Neural progenitor cell (in vitro differentiated cells): ENCODE measurements around the gene WSCD2. TPM values are rescaled to one million over a fixed set of nuclear protein-coding genes. Genes with fewer than 3 reads are reported as not detected.

Experiments used
- DNase-seq: peaks from one replicate; pipeline ENCODE4 v3.0.0-alpha.2; 2016; ENCODE audit warnings: low spot score
- H2AFZ ChIP-seq: fragments of 200-600 bp; sonication (generic); replicated peaks from 2 replicates; pipeline ENCODE4 v1.6.1; 2016; ENCODE audit warnings: antibody characterized with exemption
- H3F3A ChIP-seq: fragments of 200-600 bp; sonication (generic); 2 replicates; pipeline ENCODE4 v1.6.1; 2016; ENCODE audit warnings: antibody characterized with exemption, low read depth
- H3K27ac ChIP-seq: fragments of 200-600 bp; sonication (generic); 2 replicates; pipeline ENCODE4 v1.5.1; 2016; ENCODE audit warnings: mild to moderate bottlenecking
- H3K27me3 ChIP-seq: fragments of 200-600 bp; sonication (generic); 2 replicates; pipeline ENCODE4 v1.6.1; 2016; ENCODE audit warnings: mild to moderate bottlenecking, moderate library complexity
- H3K36me3 ChIP-seq: fragments of 200-600 bp; sonication (generic); 2 replicates; pipeline ENCODE4 v1.5.1; 2016
- H3K4me1 ChIP-seq: fragments of 200-600 bp; sonication (generic); 2 replicates; pipeline ENCODE4 v1.6.1; 2016; ENCODE audit warnings: mixed run types
- H3K4me2 ChIP-seq: fragments of 200-600 bp; sonication (generic); 2 replicates; pipeline ENCODE4 v1.6.1; 2016
- H3K4me3 ChIP-seq: fragments of 200-600 bp; sonication (generic); 2 replicates; pipeline ENCODE4 v1.5.1; 2016
- H3K79me2 ChIP-seq: fragments of 200-600 bp; sonication (generic); 2 replicates; pipeline ENCODE4 v1.6.1; 2016; ENCODE audit warnings: low read depth
- H3K9ac ChIP-seq: fragments of 200-600 bp; sonication (generic); 2 replicates; pipeline ENCODE4 v1.6.1; 2016
- H3K9me3 ChIP-seq: fragments of 200-600 bp; sonication (generic); 2 replicates; pipeline ENCODE4 v1.5.1; 2016; ENCODE audit warnings: low read depth
- H4K20me1 ChIP-seq: fragments of 200-600 bp; sonication (generic); 2 replicates; pipeline ENCODE4 v1.6.1; 2016; ENCODE audit warnings: low read depth
- H3K27ac Mint-ChIP-seq: 3 replicates; pipeline ENCODE4 v1.8.0; 2021; ENCODE audit warnings: mixed read lengths
- H3K27me3 Mint-ChIP-seq: 2 replicates; pipeline ENCODE4 v1.8.0; 2022; ENCODE audit warnings: low read depth, mild to moderate bottlenecking, inconsistent platforms, moderate library complexity, mixed read lengths; ENCODE audit not compliant: insufficient read depth
- H3K36me3 Mint-ChIP-seq: 3 replicates; pipeline ENCODE4 v1.8.0; 2021; ENCODE audit warnings: mixed read lengths
- H3K4me1 Mint-ChIP-seq: 3 replicates; pipeline ENCODE4 v1.8.0; 2021; ENCODE audit warnings: mixed read lengths
- H3K4me3 Mint-ChIP-seq: 3 replicates; pipeline ENCODE4 v1.8.0; 2021; ENCODE audit warnings: mild to moderate bottlenecking, moderate library complexity, mixed read lengths
- H3K9me3 Mint-ChIP-seq: 3 replicates; pipeline ENCODE4 v1.8.0; 2020; ENCODE audit warnings: mixed read lengths
- EZH2 ChIP-seq: fragments of 200-600 bp; sonication (generic); IDR thresholded peaks from 2 replicates; pipeline ENCODE4 v1.6.1; 2017; ENCODE audit warnings: antibody characterized with exemption, mild to moderate bottlenecking, moderate library complexity
- EZH2phosphoT487 ChIP-seq: fragments of 200-600 bp; sonication (generic); IDR thresholded peaks from 2 replicates; pipeline ENCODE4 v1.6.1; 2017; ENCODE audit warnings: antibody characterized with exemption
- total RNA-seq: library from RNA; depleted of rRNA; stranded (reverse); fragments of >200 nt; gene quantifications from 2 replicates; pipeline ENCODE4 v1.2.3, GENCODE V29; 2015; ENCODE audit warnings: low replicate concordance
- TF ChIP-seq, protein P1 (sequence below): fragments of 200-600 bp; sonication (generic); IDR thresholded peaks from 2 replicates; pipeline ENCODE4 v1.5.1; 2017; ENCODE audit warnings: antibody characterized with exemption, mild to moderate bottlenecking

The WSCD2 gene
- total RNA-seq, 1 donor from 2014 or later, result 6.6 TPM

GRCh38 chr12:108145011-108145410, 15.9 kb downstream of the WSCD2 start:
- H3F3A ChIP-seq, result peaks cover 24% of the 10 kb centered on the region
- H3K79me2 ChIP-seq, result no peaks in the 10 kb centered on the region
- no peaks in the 10 kb centered on the region for H3K36me3 Mint-ChIP-seq
- H3K27me3 ChIP-seq, result no peaks in the 10 kb centered on the region
- no peak overlapping the region for H3K4me3 Mint-ChIP-seq
- peaks cover 37% of the 10 kb centered on the region for H3K4me1 ChIP-seq
- H3K27me3 Mint-ChIP-seq, result peaks cover 15% of the 10 kb centered on the region
- no peaks in the 10 kb centered on the region for H3K36me3 ChIP-seq
- no peak overlapping the region for H2AFZ ChIP-seq
- H3K9ac ChIP-seq, result no peak overlapping the region
- H4K20me1 ChIP-seq, result no peaks in the 10 kb centered on the region
- DNase-seq, result no peak
- no peaks in the 10 kb centered on the region for H3K9me3 ChIP-seq
- peak overlapping the region; percentile 59 for H3K27ac Mint-ChIP-seq
- H3K9me3 Mint-ChIP-seq, result no peaks in the 10 kb centered on the region
- no peak overlapping the region for H3K4me2 ChIP-seq
- TF ChIP-seq EZH2, result no peak
- TF ChIP-seq, protein P1, sequence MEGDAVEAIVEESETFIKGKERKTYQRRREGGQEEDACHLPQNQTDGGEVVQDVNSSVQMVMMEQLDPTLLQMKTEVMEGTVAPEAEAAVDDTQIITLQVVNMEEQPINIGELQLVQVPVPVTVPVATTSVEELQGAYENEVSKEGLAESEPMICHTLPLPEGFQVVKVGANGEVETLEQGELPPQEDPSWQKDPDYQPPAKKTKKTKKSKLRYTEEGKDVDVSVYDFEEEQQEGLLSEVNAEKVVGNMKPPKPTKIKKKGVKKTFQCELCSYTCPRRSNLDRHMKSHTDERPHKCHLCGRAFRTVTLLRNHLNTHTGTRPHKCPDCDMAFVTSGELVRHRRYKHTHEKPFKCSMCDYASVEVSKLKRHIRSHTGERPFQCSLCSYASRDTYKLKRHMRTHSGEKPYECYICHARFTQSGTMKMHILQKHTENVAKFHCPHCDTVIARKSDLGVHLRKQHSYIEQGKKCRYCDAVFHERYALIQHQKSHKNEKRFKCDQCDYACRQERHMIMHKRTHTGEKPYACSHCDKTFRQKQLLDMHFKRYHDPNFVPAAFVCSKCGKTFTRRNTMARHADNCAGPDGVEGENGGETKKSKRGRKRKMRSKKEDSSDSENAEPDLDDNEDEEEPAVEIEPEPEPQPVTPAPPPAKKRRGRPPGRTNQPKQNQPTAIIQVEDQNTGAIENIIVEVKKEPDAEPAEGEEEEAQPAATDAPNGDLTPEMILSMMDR, result no peak
- no peak for TF ChIP-seq EZH2phosphoT487
- H3K4me1 Mint-ChIP-seq, result peaks cover 34% of the 10 kb centered on the region
- H3K4me3 ChIP-seq, result no peak overlapping the region
- H3K27ac ChIP-seq, result no peak overlapping the region

- peaks cover 36% of the 10 kb centered on the region for H3K4me1 ChIP-seq
- H3K36me3 ChIP-seq, result no peaks in the 10 kb centered on the region
- H3K27me3 ChIP-seq, result no peaks in the 10 kb centered on the region
- H3K27ac ChIP-seq, result no peak overlapping the region
- peak overlapping the region; percentile 44 for H3K4me2 ChIP-seq
- H3K79me2 ChIP-seq, result no peaks in the 10 kb centered on the region
- Mint-ChIP-seq H3K4me3 (no peak overlapping the region), H3K27ac (no peak overlapping the region), H3K9me3 (no peaks in the 10 kb centered on the region), H3K4me1 (peaks cover 38% of the 10 kb centered on the region), H3K27me3 (peaks cover 15% of the 10 kb centered on the region), H3K36me3 (no peaks in the 10 kb centered on the region)
- no peak overlapping the region for H3K9ac ChIP-seq
- TF ChIP-seq EZH2phosphoT487 (no peak), EZH2 (no peak)
- TF ChIP-seq, protein P1, result no peak
- no peak overlapping the region for H2AFZ ChIP-seq
- no peak overlapping the region for H3K4me3 ChIP-seq
- peaks cover 16% of the 10 kb centered on the region for H3F3A ChIP-seq
- no peaks in the 10 kb centered on the region for H3K9me3 ChIP-seq
- DNase-seq, result no peak
- no peaks in the 10 kb centered on the region for H4K20me1 ChIP-seq
These were observed 17.2 kb downstream of the WSCD2 start for GRCh38 chr12:108146035-108146893.

DNA sequence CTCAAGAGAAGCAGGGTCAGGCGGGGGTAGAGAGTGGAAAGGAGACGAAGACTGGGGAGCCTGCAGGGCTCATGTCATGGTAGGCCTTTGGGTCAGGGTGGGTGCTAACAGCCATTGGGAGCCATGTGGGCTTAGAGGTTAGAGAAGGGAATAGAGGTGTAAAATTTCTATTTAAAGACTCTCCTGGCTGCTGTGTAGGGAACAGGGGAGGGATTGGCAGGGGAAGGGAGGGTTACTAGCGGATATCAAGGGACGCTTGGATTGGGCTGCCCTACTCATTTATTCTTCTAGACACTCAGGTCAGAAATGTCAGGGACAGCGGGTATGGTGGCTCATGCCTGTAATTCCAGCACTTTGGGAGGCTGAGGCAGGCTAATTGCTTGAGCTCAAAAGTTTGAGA, 18.2 kb downstream of the WSCD2 start:
- Mint-ChIP-seq H3K27ac (no peak overlapping the region), H3K27me3 (peaks cover 13% of the 10 kb centered on the region), H3K4me1 (peaks cover 39% of the 10 kb centered on the region), H3K9me3 (no peaks in the 10 kb centered on the region), H3K4me3 (no peak overlapping the region), H3K36me3 (no peaks in the 10 kb centered on the region)
- no peaks in the 10 kb centered on the region for H3K79me2 ChIP-seq
- no peak for DNase-seq
- H3K9ac ChIP-seq, result no peak overlapping the region
- no peaks in the 10 kb centered on the region for H3K27me3 ChIP-seq
- no peaks in the 10 kb centered on the region for H3K36me3 ChIP-seq
- no peak overlapping the region for H2AFZ ChIP-seq
- TF ChIP-seq EZH2phosphoT487, result no peak
- H3K4me2 ChIP-seq, result no peak overlapping the region
- H3K4me3 ChIP-seq, result no peak overlapping the region
- H3K27ac ChIP-seq, result no peak overlapping the region
- no peaks in the 10 kb centered on the region for H3K9me3 ChIP-seq
- H3F3A ChIP-seq, result peaks cover 9% of the 10 kb centered on the region
- peaks cover 35% of the 10 kb centered on the region for H3K4me1 ChIP-seq
- H4K20me1 ChIP-seq, result no peaks in the 10 kb centered on the region

GRCh38 chr12:108148521-108149074, 19.5 kb downstream of the WSCD2 start:
- Histone ChIP-seq H3K4me1 (peaks cover 35% of the 10 kb centered on the region), H3F3A (peaks cover 4% of the 10 kb centered on the region), H3K4me2 (no peak overlapping the region), H2AFZ (no peak overlapping the region), H3K27me3 (no peaks in the 10 kb centered on the region), H3K9ac (no peak overlapping the region), H4K20me1 (no peaks in the 10 kb centered on the region), H3K36me3 (no peaks in the 10 kb centered on the region), H3K27ac (no peak overlapping the region), H3K9me3 (no peaks in the 10 kb centered on the region), H3K79me2 (no peaks in the 10 kb centered on the region), H3K4me3 (no peak overlapping the region)
- Mint-ChIP-seq H3K27ac (peak overlapping the region; percentile 57), H3K36me3 (no peaks in the 10 kb centered on the region), H3K4me1 (peaks cover 34% of the 10 kb centered on the region), H3K27me3 (peaks cover 16% of the 10 kb centered on the region), H3K4me3 (no peak overlapping the region), H3K9me3 (no peaks in the 10 kb centered on the region)
- DNase-seq, result no peak
- no peak for TF ChIP-seq EZH2phosphoT487
- TF ChIP-seq EZH2, result no peak
- TF ChIP-seq, protein P1, result no peak
